HG03354 (cell line): Measurements from ENCODE around the gene MAGI3.
"Not testable (repeated sequence)": the region's sequence is repeated elsewhere in the genome, so short reads cannot be mapped to it uniquely, and the experiment has no call there.

Experiments used
- ATAC-seq: cut with Tn5 transposase; IDR thresholded peaks from one replicate; pipeline ENCODE4 v1.9.1; 2021; ENCODE audit warnings: mild to moderate bottlenecking; ENCODE audit not compliant: unreplicated experiment, poor library complexity, severe bottlenecking

Gene MAGI3

DNA sequence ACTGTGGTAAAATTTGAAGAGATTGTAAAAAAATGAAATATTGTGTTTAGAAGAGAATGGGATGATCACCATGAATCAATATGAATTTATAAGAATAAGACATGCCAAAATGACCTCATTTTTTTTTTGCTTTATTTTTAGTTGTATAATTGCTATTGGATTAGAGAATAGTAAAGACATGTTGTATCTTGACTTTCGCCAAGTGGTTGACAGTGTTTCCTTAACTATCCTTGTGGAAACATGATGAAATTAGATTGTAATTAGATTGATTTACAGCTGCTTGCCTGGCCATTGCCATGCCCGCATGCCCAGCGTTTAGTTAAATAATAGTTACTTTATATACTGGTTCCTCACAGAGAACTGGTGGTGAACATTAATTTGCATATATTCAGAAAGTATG is 154.9 kb downstream of the MAGI3 start:
- ATAC-seq = no peak

DNA sequence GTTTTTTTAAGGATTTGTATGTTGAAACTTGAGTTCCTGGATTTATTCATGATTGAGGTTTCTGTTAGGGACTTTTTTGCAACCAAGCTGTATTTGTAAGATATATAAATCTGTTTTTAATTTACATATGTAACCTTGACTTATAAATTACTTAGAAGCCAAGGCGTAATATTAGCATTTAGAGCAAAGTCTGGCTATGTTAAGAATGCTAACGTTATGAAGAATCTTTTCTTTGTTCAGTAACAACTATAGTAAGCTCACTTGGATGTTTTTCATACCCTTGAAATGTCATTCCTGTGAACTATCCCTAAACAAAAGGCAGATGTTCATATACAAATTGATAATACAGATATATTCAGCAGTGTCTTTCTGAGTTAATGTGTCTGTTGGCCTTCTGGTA is 155.3 kb downstream of the MAGI3 start:
- ATAC-seq = no peak

DNA sequence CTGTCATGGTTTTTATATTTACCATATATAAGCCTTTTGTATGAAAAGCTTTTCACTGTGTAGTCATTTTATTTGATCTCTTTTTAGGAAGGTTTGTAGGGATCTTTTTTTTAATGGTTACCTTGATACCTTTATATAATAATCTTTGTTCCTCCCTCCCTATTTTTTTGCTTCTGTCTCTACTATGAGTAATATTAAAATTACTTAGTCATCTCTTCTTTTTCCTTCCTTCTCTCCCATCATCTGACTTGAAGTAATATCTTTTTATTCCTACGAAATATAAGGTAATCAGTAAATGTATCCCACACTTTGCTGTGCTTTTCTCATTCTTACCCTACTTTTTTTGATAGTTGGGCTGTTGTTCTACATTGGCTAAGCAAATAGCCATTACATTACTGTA is 161.4 kb downstream of the MAGI3 start:
- no peak for ATAC-seq

DNA sequence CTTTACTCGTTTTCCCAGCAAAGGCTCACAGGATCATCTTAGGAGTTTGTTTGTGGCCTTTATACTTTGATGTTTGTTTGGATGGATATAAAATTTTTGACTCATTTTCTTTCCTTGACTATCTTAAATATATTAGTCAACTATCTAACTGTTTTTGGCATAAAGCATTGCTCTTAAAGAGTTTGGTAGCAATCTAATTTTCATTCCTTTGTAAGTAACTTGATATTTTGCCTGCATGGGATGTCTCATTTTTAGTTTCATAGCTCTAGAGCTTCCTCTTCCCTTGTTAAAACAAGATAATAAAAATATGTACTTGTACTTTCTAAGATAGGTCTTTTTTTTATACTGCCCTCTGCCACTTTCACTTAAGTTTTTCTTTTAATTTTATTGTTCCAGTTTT is 161.9 kb downstream of the MAGI3 start:
- ATAC-seq = no peak

DNA sequence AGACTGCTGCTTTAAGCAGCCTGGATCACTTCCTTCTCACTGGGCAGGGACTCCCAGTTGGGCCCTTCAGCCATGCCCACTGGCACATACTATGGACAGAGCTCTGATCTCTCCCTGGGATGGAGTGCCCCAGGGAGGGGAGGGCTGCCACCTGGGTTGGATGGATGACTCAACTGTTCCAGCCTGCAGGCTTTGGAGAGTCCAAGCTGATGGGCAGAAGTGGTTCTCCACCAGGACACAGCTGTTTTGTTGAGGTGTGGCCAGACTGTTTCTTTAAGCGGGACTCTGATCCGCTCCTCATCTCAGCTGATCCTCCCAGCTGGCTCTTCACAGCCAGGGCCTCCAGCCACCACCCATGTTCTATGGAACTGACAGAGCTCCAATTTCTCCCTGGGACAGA is 166.9 kb downstream of the MAGI3 start:
- no peak for ATAC-seq

DNA sequence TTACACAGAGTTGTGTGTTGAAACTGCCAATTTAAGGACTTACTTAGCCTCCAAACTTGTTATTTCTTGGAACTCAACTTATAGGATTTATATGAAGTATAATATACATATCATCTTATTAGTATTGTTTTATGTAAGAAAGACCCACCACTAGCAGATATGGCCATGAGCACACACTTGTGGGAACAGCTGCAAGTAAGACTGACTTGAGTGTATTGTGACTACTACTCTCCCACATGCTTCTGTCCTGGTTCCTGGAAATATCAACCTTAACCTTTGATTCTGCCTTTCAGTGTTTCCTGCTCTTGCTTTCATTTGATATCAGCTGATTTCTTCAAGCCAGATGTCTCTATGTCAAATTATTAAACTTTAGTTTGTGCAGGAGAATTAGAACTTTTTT is 175.3 kb downstream of the MAGI3 start:
- ATAC-seq = no peak

DNA sequence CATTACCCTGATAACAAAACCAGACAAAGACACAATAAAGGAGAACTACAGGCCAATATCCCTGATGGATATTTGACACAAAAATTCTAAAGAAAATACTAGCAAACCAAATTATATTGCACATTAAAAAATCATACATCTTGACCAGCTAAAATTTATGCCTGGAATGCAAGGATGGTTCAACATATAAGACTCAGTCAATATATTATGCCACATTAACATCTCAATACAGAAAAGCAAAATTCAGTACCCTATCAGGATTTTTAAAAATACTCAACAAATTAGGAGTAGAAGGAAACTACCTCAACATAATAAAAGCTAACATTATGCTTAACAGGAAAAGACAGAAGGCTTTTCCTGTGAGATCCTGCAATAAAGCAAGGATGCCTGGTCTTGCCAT is 177.1 kb downstream of the MAGI3 start:
- no peak for ATAC-seq

DNA sequence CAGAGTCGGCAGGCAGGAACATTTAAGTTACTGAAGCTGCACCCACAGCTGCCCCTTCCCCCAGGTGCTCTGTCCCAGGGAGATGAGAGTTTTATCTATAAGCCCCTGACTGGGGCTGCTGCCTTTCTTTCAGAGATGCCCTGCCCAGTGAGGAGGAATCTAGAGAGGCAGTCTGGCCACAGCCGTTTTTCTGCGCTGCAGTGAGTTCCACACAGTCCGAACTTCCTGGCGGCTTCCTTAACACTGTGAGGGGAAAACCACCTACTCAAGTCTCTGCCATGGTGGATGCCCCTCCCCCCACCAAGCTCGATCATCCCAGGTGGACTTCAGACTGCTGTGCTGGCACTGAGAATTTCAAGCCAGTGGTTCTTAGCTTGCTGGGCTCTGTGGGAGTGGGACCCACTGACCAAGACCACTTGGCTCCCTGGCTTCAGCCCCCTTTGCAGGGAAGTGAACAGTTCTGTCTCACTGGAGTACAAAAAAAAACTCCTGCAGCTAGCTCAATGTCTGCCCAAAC is 185.5 kb downstream of the MAGI3 start:
- ATAC-seq = not testable (repeated sequence)

DNA sequence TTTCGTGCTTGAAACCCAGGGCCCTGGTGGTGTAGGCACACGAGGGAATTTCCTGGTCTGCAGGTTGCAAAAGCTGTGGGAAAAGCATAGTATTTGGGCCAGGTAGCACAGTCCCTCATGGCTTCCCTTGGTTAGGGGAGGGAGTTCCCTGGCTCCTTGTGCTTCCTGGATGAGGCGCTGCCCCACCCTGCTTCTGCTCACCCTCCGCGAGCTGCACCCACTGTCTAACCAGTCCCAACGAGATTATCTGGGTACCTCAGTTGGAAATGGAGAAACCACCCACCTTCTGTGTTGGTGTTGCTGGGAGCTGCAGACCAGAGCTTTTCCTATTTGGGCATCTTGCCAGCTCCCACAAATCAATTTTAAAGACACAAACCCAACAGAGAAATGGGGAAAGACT is 186.0 kb downstream of the MAGI3 start:
- ATAC-seq = no peak

DNA sequence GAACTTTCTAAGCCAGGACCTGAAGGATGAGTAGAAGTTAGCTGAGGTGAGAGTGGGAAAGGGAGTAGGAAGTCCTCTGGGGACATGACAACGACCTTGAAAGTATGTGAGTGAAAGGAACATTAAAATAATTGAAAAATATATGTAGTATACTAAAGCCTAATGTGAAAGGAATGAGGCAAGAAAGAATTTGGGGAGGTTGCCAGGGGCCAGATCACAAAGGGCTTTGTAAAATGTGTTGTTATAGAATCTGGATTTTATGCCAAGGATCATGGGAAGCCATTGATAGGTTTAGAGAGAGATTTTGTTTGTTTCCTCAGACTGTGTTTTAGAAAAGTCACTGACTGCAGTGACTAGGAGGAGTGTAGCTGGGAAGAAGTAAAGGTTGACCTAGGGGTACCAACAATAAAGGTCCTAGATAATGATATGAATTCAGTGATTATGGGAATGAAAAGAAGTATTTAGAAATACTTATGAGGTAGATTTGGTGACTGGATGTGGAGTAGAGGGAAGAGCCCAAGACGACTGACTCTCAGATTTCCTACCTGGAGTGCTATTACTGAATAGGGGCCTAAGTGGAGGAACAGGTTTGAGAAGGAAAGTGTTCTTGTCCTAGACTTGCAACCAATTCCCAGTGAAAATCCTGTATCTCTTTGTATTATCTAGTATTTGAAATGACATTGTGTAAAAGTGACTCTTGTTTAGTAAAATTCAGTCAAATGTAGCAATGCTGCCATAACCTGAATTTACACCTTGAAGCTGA is 189.1 kb downstream of the MAGI3 start:
- ATAC-seq = no peak

DNA sequence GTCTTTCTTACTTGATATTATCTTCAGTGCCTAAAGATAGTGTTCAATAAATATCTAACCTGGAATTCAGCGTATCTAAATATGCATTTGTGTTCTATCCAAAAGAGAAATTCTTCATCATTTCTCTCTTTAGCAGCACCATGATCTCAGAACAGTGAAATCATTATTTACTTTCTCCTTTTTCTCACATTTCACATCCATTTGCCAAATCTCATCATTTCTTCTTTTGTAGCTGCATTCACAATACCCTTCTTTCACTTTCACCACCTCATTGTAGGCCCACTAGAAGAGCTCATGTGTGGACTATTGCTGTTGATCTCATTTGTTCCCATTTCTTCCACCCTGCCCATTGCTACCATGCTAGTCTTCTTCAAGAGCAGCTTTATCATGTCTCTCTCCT is 191.0 kb downstream of the MAGI3 start:
- no peak for ATAC-seq

DNA sequence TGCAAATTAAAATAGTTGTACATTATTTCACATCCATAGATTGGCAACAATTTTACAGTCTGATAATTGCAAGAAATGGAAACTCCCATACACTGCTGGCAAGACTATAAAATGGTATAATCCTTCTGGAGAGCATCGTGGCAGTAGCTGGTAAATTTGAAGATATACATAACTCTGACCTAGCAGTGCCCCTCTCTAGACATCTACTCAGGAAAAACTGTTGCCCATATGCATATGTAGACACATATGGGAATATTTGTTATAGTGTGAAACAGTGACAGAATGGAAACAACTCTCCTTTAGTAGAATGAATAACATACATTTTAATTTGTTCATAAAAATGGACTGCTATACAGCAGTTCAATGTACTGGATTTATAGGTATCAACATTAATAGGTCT is 191.8 kb downstream of the MAGI3 start:
- no peak for ATAC-seq

DNA sequence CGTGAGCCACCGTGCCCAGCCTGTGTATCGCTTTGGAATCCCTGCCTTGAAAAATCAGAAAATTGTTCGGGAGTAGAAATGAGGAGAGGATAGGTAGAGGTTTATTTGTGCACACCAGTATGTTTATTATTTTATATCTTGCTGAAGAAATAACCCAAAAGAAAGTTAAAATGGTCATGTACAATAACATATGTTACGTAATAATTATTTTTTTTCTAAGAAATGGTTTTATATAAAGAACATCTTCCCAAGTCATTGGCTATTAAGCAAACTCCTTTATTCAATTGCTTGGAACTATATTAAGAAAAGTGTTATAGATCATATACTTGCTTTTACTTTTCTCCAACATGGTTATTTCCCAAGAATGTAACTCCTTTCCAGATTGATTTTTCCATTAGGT is 197.2 kb downstream of the MAGI3 start:
- ATAC-seq = no peak

DNA sequence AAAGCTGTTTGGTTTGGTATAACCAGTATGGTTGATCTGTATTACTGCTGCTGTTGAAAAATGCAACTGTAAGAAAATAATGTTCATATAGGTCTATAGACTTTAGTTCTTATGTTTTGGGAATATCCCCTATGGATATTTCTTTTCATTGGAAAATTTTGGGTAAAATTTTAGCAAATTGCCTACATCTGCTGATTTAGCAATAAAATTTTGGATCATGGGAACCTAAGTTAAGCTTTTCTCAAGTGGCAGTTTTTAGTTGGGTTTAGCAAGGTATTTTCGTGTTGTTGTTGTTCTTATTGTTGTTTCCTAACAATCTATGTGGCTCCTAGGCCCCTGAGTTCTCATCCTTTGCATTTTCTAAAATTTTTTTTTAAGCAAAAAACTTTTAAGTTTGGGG is 201.9 kb downstream of the MAGI3 start:
- ATAC-seq = no peak

DNA sequence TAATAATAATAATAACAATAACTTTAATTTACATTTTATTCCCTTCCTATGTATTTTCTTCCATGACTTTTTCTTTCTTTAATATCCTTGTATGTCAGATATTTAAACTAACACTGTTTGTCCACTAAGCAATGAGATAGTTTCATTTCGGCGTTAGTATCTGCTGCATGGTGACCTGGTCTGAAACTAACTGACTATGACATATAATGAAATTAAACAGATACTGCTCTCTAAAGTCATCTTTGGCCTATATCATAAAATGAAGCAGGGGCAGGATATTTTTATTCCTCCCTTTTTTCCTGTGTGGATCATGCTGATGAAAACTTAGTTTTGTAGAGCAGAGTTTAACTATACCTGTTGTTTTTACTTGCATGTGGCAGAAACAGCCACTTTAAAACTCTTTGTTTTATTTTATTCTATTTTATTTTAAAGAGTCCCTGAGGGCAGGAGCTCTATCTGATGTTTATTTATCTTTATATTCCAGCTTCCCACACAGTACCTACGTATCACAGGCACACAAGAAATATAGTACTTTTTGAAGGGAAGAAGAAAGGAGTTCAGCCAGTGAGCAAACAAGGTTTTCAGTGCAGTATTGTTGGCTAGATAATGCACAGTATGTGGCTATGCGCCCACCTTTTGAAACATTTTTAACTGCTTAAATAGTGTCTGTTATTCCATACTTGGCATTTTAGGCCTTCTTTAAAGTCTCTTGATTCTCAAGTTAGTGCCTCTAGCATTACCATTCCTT is 203.4 kb downstream of the MAGI3 start:
- ATAC-seq = no peak

DNA sequence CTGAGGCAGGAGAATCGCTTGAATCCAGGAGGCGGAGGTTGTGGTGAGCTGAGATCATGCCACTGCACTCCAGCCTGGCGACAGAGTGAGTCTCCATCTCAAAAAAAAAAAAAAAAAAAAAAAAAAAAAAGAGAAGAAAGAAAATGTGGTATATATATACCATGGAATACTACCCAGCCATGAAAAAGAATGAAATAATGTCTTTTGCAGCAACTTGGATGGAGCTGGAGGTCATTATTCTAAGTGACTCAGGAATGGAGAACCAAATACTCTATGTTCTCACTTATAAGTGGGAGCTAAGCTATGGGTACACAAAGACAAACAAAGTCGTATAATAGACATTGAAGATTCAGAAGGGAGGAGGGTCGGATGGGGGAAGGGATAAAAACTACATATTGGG is 214.2 kb downstream of the MAGI3 start:
- ATAC-seq = not testable (repeated sequence)

DNA sequence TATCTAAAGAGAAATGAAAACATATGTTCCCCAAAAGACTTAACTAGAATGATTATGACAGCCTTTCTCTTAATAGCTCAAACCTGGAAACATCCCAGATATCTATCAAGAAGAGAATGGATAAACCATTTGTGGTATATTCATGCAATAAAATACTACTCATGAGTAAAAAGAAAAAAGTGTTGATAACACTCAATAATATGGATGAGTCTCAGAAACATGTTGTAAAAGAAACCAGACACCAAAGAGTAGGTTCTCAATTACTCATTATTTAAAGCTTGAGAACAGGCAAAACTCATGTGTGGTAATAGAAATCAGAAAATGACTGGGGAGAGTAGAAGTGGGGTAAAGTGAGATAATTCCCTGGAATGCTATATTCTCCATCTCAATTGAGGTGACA is 214.8 kb downstream of the MAGI3 start:
- ATAC-seq = no peak

DNA sequence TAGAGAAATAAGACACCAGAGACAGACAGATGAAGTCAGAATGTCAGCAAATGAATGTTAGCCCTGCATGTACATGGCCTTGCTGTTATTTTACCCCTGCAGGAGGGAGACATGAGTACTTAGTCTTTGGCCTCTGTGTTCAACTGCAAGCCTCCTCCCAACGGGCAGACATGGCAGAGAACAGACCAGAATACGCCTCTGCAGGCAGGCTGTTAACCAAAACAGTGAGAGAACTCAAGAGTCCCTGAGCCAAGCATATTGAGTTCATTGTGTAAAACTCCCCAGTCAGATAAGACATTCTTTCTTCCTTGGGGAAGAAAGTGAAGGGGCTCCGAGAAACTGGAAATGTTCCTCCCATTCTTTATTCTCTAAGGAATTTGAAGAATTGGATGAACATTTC is 218.1 kb downstream of the MAGI3 start:
- ATAC-seq = no peak

DNA sequence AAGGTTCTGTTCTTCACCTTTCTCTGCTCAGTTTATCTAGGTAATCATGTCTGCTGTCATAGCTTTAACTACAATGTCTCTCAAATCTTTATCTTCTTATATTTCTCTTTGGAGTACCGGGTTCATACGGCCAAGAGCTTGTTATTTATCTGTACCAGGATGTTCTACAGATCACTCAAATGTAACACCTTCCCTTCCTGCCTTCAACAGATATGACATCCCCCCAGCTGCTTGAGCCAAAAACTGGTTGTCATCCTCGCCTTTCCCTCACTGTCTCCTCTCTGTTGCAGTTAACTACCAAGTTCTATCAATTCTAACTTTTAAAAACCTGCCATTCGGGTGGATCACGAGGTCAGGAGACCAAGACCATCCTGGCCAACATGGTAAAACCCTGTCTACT is 220.1 kb downstream of the MAGI3 start:
- no peak for ATAC-seq

DNA sequence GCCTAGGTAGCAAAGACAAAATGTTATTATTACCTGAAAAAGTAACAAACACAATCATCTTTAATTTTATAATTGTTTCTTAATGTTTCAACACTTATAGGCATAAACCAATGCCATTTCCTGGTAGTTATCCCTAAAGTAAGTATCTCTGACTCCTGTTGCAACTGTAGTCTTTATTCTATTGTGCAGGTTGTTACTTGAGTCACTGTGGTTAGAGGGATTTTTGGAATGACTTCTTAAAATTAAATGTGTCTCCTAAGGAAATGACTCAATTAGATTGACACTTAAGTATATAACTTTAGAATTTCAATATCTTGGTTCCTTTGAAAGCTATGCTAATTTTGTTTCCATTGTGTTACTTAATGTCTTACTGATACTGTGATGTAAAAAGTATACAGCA is 225.1 kb downstream of the MAGI3 start:
- ATAC-seq = no peak

DNA sequence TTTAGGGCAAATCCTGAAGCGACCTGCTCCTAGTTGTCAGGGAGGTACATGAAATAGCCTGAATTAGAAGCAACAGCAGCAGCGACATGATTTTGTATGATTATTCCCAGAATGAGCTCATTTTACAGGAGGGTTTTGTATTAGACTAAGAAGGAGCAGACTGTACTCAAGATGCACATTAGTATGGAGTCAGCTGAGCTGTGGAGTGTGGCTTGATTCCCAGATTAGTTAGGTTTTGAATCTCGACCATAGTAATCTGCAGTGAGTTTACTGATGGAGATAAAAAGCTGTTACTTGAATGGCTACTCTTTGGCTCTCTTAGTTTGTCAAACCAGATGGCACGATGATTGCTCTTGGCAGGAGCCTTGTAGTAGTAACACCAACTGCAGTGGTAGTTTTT is 225.8 kb downstream of the MAGI3 start:
- no peak for ATAC-seq
